CD4-positive, alpha-beta T cell (primary cell): ENCODE results near the gene AUTS2. TPM values are rescaled to one million over a fixed set of nuclear protein-coding genes. Genes with fewer than 3 reads are reported as not detected.

Experiments used
- ATAC-seq: fragments of 200-7000 bp; cut with Tn5 transposase; one replicate; pipeline ENCODE4 v1.10.0; 2022; ENCODE audit warnings: mild to moderate bottlenecking; ENCODE audit not compliant: poor library complexity
- CTCF ChIA-PET: fragments of 350-600 bp; sonication (Branson Sonifier 250); formaldehyde crosslinking; loops from one replicate; lab custom pipeline; 2021; ENCODE audit warnings: antibody characterized with exemption, inconsistent platforms; lab: Charles Lee
- POLR2A ChIA-PET: fragments of 350-600 bp; sonication (Branson Sonifier 250); formaldehyde crosslinking; loops from one replicate; lab custom pipeline; 2021; ENCODE audit warnings: antibody characterized with exemption, inconsistent platforms; lab: Charles Lee
- DNase-seq, 14 experiments: peaks; one replicate each; pipeline ENCODE4 v3.0.0-alpha.2; 2013 to 2020; ENCODE audit warnings: mixed read lengths in 2 of 14
- H3K27ac ChIP-seq, 2 donors: one replicate each; pipeline versions ENCODE4 v1.5.1 to v1.7.0; 2013; ENCODE audit warnings: low read length in 2 of 2, low read depth in 1 of 2, mild to moderate bottlenecking in 1 of 2
- H3K27me3 ChIP-seq, 2 experiments: 1 replicate in 1 of 2; 2 replicates in 1 of 2; pipeline versions ENCODE4 v1.6.1 to v1.7.0; 2013; ENCODE audit warnings: low read length in 2 of 2, control low read depth in 1 of 2, mild to moderate bottlenecking in 1 of 2, moderate library complexity in 1 of 2; ENCODE audit not compliant: insufficient read depth in 2 of 2, control insufficient read depth in 1 of 2
- H3K36me3 ChIP-seq: one replicate; pipeline ENCODE4 v1.6.1; 2013; ENCODE audit warnings: low read length, control low read depth; ENCODE audit not compliant: insufficient read depth
- H3K4me1 ChIP-seq: one replicate; pipeline ENCODE4 v1.6.1; 2013; ENCODE audit warnings: low read length, control low read depth; ENCODE audit not compliant: insufficient read depth
- H3K4me3 ChIP-seq: one replicate; pipeline ENCODE4 v1.5.1; 2013; ENCODE audit warnings: mild to moderate bottlenecking, low read length, moderate library complexity
- H3K9me3 ChIP-seq, 2 experiments: 1 replicate in 1 of 2; 2 replicates in 1 of 2; pipeline versions ENCODE4 v1.6.1 to v1.7.0; 2013; ENCODE audit warnings: low read length in 2 of 2, mild to moderate bottlenecking in 2 of 2, control low read depth in 1 of 2, moderate library complexity in 1 of 2; ENCODE audit not compliant: control insufficient read depth in 1 of 2, insufficient read depth in 1 of 2
- H3K27ac Mint-ChIP-seq: one replicate; pipeline ENCODE4 v1.8.0; 2020; ENCODE audit warnings: mixed read lengths
- H3K27me3 Mint-ChIP-seq: one replicate; pipeline ENCODE4 v1.8.0; 2021; ENCODE audit warnings: mixed read lengths
- H3K36me3 Mint-ChIP-seq: one replicate; pipeline ENCODE4 v1.8.0; 2021; ENCODE audit warnings: low read depth, mixed read lengths
- H3K4me1 Mint-ChIP-seq: one replicate; pipeline ENCODE4 v1.8.0; 2021; ENCODE audit warnings: low read depth, mixed read lengths
- H3K4me3 Mint-ChIP-seq: one replicate; pipeline ENCODE4 v1.8.0; 2020; ENCODE audit warnings: mild to moderate bottlenecking, mixed read lengths
- H3K9me3 Mint-ChIP-seq: one replicate; pipeline ENCODE4 v1.8.0; 2020; ENCODE audit warnings: mixed read lengths
- intact Hi-C, 2 experiments: fragments of 100-400 bp; cut with DNase I in 1 of 2; cut with micrococcal nuclease in 1 of 2; formaldehyde crosslinking; loops; one replicate each; pipeline versions ENCODE4 v1.15.1 to v1.9.0; 2023 to 2025; cut with DNase I, micrococcal nuclease
- total RNA-seq, 174 experiments: library from RNA in 2 of 174; stranded (reverse) in 2 of 174; gene quantifications; one replicate each; pipeline ENCODE4 v1.2.3 and lab custom pipeline; 2021 to 2026
- TF ChIP-seq, protein P1 (sequence below): fragments of 200-600 bp; IDR thresholded peaks from one replicate; pipeline ENCODE4 v1.8.0; 2022; ENCODE audit warnings: antibody characterized with exemption, mild to moderate bottlenecking

Gene AUTS2
- total RNA-seq, 2 experiments from 2014 or later = 43.6 to 47.6 TPM

DNA sequence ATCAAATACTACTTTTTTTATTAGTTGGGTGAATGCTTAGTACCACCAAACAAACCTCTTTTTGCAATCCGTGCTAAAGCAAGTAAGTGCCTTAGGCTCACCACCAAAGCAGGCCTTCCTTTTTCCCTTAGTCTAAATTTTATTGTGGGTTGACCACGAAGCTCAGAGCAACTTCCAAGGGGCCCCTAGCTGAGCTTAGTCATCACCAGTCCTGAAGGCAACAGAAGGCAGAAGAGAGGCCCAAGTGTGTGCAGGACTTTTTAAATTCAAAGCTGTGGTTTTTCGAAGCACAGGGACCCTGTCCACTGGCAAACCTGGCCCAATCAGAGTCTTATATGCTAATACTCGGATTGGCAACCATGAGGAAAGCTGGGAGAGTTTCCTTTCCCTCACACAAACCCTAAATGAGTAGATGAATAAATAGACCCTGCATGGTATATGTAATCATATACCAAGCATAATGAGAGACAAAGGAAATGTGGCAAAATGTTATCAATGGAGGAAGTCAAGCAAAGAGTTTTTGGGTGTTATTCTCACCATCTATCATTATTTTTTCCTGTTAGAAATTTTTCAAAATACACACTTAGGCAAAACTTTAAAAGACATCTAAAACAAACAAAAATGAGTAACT is 1080.5 kb downstream of the AUTS2 start:
- H3K4me1 Mint-ChIP-seq = peaks cover 36% of the 10 kb centered on the region
- CTCF ChIA-PET = no interaction called here
- peak; percentile 28 for ATAC-seq

DNA sequence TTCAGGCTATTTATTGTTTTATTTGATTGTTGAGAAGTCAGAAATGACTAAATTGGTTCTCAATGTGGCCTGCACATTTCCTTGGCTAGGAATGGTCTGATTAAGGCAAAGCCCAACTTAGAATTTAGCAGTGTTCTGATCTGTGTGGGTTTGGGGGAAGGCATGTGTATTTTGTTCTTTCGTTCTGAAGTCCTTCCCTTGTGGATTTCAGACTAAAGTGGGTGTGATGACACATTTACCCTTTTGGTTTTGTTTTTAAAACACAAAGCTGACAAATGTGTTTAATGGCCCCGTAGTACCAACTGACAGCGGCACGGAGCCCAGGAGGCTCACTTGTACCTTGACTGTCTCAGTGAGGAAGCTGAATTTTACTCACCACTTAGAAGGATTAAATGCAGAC is 1081.4 kb downstream of the AUTS2 start:
- TF ChIP-seq, protein P1, sequence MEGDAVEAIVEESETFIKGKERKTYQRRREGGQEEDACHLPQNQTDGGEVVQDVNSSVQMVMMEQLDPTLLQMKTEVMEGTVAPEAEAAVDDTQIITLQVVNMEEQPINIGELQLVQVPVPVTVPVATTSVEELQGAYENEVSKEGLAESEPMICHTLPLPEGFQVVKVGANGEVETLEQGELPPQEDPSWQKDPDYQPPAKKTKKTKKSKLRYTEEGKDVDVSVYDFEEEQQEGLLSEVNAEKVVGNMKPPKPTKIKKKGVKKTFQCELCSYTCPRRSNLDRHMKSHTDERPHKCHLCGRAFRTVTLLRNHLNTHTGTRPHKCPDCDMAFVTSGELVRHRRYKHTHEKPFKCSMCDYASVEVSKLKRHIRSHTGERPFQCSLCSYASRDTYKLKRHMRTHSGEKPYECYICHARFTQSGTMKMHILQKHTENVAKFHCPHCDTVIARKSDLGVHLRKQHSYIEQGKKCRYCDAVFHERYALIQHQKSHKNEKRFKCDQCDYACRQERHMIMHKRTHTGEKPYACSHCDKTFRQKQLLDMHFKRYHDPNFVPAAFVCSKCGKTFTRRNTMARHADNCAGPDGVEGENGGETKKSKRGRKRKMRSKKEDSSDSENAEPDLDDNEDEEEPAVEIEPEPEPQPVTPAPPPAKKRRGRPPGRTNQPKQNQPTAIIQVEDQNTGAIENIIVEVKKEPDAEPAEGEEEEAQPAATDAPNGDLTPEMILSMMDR = no peak
- no peaks in the 10 kb centered on the region for H3K36me3 Mint-ChIP-seq
- peak overlapping the region in 1 of 2 donors; percentile 18 for H3K27ac ChIP-seq
- POLR2A ChIA-PET = interaction anchor here (1.4 kb wide), 1 partner anchor 32 kb away, joined by 4 read pairs; no protein-coding TSS in a partner anchor
- CTCF ChIA-PET = no interaction called here
- peaks cover 36% of the 10 kb centered on the region for H3K4me1 Mint-ChIP-seq
- no peaks in the 10 kb centered on the region for H3K27me3 Mint-ChIP-seq
- intact Hi-C loops = loop anchor here in 1 of 2 experiments (1.0 kb wide), 1 partner anchor 31 kb away; no protein-coding TSS in a partner anchor
- peak; percentile 57 for ATAC-seq
- H3K9me3 ChIP-seq = no peaks in the 10 kb centered on the region
- DNase-seq = peak in 2 of 14 experiments; percentile 45 to 55
- H3K4me1 ChIP-seq = peaks cover 17% of the 10 kb centered on the region
- H3K36me3 ChIP-seq = no peaks in the 10 kb centered on the region
- peak overlapping the region; percentile 81 for H3K27ac Mint-ChIP-seq
- no peaks in the 10 kb centered on the region for H3K27me3 ChIP-seq
- H3K4me3 Mint-ChIP-seq = peak overlapping the region; percentile 73
- no peaks in the 10 kb centered on the region for H3K9me3 Mint-ChIP-seq
- no peak overlapping the region for H3K4me3 ChIP-seq

More for the DNA sequence above, 1080.5 kb downstream of the AUTS2 start:
- no peaks in the 10 kb centered on the region for H3K9me3 ChIP-seq
- no peaks in the 10 kb centered on the region for H3K36me3 ChIP-seq
- POLR2A ChIA-PET = interaction anchor here (1.0 kb wide), 1 partner anchor 21 kb away, joined by 3 read pairs; no protein-coding TSS in a partner anchor
- Mint-ChIP-seq H3K36me3 (no peaks in the 10 kb centered on the region), H3K27me3 (no peaks in the 10 kb centered on the region), H3K27ac (peak overlapping the region; percentile 81), H3K9me3 (no peaks in the 10 kb centered on the region), H3K4me3 (peak overlapping the region; percentile 17)
- no peak overlapping the region for H3K27ac ChIP-seq
- TF ChIP-seq, protein P1 = no peak
- H3K4me3 ChIP-seq = no peak overlapping the region
- peak in 1 of 14 experiments; percentile 22 for DNase-seq
- H3K4me1 ChIP-seq = peaks cover 17% of the 10 kb centered on the region
- intact Hi-C loops = loop anchor here in 1 of 2 experiments (1.0 kb wide), 1 partner anchor 30 kb away; no protein-coding TSS in a partner anchor
- H3K27me3 ChIP-seq = no peaks in the 10 kb centered on the region

DNA sequence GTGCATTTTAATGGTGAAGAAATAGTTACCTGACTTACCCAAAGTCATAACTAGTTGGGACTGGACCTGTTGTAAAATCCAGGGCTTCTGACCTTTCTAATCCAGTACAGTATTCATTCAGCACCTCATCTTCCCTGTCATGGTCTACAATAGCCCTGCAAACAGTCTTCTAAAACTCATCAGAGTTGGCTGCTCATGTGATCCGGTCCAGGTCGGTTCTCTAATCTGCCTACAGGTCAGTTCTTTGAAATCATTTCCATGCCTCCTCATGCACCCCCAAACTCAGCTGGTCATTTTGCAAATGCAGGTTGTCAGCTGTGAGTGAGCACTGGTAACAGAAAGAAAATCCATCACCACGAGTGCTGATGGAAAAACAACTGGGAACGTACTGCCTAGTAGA is 1082.0 kb downstream of the AUTS2 start:
- Mint-ChIP-seq H3K27ac (no peak overlapping the region), H3K27me3 (no peaks in the 10 kb centered on the region), H3K36me3 (no peaks in the 10 kb centered on the region), H3K4me1 (peaks cover 36% of the 10 kb centered on the region), H3K4me3 (no peak overlapping the region), H3K9me3 (no peaks in the 10 kb centered on the region)
- DNase-seq (no peak), ATAC-seq (no peak)
- Histone ChIP-seq H3K27me3 (no peaks in the 10 kb centered on the region), H3K4me1 (peaks cover 17% of the 10 kb centered on the region), H3K27ac (peak overlapping the region in 1 of 2 donors; percentile 32), H3K36me3 (no peaks in the 10 kb centered on the region), H3K4me3 (no peak overlapping the region), H3K9me3 (no peaks in the 10 kb centered on the region)
- TF ChIP-seq, protein P1 = no peak
- CTCF ChIA-PET = no interaction called here
- intact Hi-C loops = no loop called here
- POLR2A ChIA-PET = interaction anchor here (1.4 kb wide), 1 partner anchor 32 kb away, joined by 4 read pairs; no protein-coding TSS in a partner anchor
